ENCODE results near the gene PRTN3.

Gene PRTN3, protein sequence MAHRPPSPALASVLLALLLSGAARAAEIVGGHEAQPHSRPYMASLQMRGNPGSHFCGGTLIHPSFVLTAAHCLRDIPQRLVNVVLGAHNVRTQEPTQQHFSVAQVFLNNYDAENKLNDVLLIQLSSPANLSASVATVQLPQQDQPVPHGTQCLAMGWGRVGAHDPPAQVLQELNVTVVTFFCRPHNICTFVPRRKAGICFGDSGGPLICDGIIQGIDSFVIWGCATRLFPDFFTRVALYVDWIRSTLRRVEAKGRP

DNA sequence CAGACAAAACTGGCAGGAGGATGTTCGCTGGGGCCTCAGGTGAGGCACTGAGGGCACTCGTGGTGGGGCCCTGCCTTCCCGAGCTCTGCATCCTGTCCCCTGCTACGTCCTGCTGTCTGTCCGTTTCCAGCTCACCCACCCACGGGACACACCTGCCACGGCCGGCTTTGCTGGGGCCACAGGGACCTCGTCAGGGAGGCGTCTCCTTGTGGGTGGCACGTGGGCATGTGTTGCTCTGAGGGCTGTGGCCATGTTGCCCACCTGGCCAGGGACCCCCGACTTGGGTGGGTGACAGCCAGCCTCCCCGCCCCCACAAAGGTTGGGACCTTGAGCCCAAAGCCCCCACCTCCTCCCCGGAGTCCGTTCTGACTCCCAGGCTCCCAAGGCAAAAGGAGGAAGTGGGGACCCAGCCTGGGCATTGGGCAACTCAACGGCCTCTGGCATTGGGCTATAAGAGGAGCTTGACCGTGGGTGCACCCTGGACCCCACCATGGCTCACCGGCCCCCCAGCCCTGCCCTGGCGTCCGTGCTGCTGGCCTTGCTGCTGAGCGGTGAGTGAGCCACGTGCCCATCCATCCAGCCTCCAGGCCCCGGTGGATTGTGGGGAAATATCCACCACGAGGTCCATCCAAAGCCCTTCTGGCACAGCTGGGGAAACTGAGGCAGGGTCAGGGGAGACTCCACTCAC lies at the start of gene PRTN3:
PRTN3 (plus strand) TSS at position 481 of the 688 bp plus-strand sequence; CDS start at position 491, 10 bp downstream.
- DNase-seq = no peak

DNA sequence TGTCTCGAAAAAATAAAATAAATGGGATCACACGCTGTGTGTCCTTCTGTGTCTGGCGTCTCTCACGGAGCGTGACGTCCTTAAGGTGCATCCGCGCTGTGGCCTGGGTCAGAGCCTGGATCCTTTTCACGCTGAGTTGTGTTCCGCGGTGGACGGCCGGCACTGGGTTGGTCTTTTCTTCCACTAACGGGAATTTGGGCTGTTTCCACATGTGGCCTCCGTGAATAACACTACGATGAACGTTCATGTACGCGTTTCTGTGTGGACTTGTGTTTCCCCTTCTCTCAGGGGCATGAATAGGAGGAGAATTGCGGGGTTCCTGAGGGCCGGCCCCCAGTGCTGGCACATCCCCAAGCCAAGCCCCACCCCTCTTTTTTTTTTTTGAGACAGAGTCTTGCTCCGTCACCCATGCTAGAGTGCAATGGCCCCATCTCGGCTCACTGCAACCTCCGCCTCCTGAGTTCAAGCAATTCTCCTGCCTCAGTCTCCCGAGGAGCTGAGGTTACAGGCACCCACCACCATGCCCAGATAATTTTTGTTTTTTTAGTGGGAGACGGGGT lies 49.7 kb upstream of the PRTN3 start:
- DNase-seq = no peak

DNA sequence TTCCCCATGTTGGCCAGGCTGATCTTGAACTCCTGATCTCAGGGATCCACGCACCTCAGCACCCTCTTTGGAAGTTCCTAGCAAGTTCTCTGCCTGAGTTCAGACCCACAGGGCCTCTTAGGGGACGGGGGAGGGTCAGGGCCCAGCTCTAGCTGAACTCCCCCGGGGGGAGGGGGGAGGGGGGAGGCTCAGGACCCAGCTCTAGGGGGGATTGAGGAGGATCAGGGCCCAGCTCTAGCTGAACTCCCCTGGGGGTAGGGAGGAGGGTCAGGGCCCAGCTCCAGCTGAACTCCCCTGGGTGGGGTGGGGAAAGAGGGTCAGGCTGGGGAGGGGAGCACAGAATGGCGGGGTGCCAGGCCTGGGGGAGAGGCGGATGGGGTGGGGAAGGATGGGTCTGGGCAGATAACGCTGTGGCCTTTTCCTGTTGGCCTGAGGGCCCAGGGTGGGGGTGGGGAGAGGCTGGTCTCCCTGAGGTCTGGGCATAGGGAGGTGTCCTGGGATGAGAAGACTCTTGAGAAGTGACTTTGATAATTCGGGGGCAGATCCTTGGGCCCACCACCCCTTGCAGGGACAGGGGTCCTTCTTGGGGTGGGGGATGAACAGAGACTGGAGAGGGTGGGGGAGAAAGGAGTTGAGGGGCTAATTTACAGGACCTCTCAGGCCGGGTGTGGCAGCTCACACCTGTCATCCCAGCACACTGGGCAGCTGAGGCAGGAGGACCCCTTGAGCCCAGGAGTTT lies 49.1 kb upstream of the PRTN3 start:
- DNase-seq = no peak

DNA sequence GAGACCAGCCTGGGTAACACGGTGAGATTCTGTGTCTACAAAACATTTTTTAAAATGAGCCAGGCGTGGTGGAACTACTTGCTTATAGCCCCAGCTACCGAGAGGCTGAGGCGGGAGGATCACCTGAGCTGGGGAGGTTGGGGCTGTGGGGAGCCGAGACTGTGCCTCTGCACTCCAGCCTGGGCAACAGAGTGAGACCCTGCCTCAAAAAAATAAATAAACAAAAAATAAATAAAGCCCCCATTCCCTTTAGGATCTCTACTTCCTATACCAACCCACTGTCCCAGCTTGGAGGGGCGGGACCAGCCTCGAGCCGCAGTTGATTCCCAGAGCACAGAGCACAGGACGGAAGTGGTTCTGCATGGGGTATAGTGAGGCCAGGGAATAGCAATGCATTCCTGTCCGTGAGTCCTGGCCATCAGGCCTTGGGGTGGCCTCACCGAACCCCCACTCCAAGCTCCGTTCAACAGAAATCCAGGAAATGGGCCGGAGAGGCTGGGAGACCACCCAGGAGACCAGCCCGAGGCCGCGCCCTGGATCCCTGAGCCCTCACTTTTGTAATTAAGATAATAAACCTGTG lies 48.4 kb upstream of the PRTN3 start:
- DNase-seq = no peak

DNA sequence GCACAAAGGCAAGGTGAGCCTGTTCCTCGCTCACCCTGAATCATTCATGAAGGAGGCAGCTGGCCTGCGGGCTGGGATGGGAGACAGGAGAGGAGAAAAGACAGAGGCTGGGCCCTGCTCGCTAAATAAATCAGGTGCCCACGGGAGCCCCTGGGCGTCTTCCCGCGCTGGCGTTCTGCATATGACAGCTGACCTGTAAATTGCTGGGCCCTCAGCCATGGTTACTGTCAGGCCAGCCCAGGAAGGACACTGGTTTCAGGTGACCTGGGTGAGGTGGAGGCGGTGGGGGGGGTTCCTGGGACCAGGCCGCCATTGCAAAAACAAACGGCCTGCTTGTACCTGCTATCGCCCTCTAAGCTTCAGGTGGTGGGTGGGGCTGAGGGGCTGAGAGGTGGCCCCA lies 47.0 kb upstream of the PRTN3 start:
- DNase-seq = no peak

DNA sequence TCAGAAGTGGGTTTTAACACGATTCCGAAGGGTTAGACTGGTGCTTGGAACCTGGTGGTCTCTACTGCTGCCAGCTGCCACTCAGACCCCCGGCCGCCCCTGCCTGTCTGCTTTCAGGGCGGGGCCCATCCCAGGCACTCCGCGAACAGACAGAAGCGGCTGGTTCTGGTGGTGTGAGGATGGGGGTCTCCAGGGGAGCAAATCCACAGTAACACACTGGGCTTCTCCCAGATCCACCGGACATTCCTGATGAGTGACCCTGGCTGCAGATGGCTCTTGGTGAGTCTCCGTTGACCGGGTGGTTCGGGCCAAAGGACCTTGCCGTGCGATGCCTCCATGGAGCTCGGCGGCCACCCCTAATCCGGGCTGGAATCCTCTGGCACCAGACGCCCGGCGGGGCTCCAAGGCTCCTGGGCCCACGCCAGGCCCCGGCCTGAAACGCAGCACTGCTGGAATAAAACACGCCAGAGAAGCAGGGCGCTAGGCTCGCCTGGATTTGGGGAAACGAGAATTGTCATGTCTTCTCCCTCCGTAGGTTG lies 45.7 kb upstream of the PRTN3 start:
- no peak for DNase-seq

DNA sequence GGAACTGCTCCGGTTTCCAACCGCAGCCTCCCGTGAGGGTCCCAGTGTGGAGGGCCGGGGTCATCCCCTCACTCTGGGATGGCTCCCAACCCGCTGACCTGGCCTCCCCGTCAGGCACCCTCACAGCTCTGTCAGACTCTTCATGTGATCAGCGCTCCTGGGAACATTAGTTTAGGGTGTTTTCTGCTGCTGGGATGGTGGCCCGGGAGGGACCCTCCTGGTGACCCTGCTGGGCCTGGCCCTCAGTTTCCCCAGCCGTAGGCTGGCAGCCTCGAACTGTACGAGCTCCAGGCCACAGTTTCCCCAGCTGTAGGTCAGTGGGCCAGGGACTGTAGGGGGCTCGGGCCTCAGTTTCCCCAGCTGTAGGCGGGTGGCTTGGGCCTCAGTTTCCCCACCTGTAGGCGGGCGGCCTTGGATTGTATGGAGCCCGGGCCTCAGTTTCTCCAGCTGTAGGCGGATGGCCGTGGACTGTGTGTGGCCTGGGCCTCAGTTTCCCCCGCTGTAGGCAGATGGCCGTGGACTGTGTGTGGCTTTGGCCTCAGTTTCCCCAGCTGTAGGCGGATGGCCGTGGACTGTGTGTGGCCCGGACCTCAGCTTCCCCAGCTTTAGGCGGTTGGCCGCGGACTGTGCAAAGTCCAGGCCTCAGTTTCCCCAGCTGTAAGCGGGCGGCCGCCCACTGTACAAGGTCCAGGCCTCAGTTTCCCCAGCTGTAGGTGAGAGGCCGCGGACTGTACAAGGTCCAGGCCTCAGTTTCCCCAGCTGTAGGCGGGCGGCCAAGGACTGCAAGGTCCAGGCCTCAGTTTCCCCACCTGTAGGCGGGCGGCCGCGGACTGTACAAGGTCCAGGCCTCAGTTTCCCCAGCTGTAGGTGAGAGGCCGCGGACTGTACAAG lies 44.9 kb upstream of the PRTN3 start:
- DNase-seq = no peak

DNA sequence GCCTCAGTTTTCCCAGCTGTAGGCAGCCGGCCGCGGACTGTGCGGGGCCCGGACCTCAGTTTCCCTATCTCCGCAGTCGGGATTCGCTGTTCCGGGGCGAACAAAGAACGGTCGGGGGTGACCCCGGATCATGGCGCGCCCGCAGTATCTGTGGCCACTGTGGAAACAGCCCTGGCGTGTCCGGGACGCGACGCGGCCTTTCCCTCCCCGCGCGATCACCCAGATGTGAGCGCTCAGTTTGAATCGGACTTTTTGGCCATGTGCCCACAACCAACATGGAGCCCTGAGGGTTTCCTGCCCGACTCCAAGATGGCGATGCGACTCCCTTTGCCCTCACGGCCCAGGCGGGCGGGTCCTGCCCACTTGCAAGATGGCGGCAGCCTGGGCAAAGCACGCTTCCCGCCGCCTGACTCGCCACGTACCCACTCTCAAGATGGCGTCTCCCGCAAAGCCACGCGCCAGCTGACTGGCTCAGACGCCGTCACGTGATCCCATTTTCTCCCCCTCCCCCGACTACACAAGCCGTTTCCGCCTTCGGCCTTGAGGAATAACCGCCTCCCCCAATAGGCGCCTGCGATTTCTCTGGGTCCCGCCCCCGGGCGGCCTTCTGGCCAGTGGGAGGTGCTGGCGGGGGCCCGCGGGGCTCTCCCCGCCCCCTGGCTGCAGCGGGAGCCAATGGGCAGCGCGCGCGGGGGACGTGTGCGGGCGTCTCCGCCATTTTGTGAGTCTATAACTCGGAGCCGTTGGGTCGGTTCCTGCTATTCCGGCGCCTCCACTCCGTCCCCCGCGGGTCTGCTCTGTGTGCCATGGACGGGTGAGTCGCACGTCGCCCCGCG lies 43.9 kb upstream of the PRTN3 start, which contains the start of gene PTBP1:
PTBP1 (plus strand) TSS at position 761 of the 836 bp plus-strand sequence; CDS start at position 807, 46 bp downstream.
- DNase-seq = peak; percentile 99

DNA sequence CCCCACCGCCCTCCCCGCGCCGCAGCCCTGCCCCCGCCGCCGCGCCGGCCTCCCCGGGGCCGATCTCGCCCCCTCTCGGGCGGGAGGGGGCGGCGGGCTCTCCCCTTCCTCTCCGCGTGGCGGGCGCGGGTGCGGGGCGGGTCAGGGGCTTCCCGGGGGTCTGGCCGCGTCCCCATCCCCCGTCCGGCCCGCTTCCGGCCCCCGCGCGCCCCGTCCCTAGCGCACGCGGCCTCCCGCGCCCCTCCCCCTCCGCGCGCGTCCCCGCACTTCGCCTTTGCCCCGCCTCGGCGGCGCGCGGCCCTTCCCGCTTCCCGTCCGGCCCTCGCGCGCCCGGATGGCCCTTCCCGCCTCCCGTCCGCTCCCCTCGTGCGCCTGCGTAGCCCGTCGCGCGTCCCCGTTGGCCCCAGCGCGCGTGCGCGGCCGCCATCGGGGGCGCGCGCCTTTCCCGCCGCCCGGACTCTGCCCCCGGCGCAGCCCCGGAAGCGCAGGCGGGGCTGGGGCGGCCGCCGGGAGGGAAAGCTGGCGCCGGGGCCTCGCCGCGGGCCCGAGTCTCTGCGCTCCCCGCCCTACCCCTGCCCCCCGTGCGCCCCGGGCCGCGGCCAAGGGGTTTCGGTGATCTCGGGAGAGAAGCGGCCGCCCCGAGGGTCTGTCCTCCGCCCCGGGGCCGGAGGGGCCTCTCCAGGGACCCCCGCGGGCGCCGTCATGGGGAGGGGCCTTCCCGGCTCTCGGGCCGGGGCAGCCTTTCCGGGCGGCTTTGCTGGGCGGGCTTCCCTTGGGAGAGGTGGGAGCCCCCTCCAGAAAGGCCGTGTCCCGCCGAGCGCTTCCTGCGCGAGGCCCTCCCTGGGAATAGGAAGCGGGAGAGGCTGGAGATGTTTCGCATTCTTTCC lies 43.0 kb upstream of the PRTN3 start:
- DNase-seq = peak; percentile 83

DNA sequence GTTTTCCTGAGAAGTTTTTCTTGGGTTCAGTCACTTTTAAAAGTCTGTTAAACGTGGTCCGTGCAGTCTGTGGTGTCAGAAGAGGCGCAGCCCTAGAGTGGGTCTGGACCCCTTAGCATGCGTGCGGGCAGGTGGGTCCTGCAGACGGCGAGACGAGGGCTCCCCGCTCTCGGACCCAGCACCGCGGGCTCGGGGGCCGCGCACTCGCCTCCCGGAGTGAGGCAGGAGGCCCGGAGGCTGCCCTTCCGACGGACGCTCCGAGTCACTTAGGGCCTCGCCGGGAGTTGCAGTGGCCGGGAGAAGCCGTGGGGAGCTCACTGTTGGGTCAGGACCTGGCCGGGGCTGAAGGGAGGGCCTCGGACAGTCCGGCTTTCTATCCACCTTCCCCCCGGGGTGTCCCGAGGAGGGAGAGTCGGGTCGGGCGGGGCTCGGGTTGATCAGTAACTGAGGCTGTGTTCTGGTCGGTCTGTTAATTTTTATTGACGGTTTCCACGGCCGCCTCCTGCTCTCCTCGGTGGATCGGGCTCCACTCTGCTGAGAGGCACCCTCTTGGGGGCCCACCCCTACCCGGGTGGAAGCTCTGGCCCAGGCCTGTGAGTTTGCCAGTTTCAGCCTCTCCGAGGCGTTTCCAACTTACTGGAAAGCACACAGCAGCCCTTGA lies 42.3 kb upstream of the PRTN3 start:
- no peak for DNase-seq

DNA sequence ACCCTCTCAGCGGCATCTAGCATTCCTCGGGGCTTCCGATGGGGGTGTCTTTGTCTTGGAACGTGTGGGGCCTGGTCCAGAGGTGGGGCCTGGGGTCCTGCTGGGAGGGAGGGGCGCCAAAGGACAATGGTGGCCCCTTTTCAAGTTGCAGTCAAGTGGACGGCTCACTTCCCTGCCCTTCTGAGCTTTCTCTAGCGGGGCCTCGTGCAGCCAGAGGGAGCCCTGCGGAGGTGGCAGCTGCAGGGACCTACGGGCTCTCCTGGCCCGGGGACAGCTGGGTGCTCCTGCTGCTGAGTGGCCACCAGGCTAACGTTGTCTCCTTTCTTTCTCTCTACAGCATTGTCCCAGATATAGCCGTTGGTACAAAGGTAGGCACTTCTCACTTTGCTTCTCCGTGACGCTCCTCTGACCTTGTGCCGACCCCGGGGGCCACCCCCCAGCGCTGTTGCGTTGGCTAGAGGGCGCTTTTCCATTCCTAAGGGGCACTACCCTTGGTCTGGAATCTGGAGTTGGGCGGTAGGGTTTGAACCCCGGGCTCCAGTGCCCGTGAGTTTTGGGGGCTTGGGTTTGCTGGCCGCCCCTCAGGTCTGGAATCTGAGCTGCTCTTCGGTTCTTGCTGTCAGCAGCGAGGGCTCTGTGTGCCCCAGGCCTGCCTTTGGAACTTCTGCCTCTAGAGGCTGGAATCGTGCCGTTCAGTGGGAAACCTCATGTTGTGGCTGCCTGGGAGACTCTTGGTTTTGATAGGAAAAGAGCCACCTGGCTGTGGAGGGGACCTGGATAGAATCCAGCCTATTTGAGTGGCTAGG lies 41.5 kb upstream of the PRTN3 start:
- DNase-seq = peak; percentile 20

DNA sequence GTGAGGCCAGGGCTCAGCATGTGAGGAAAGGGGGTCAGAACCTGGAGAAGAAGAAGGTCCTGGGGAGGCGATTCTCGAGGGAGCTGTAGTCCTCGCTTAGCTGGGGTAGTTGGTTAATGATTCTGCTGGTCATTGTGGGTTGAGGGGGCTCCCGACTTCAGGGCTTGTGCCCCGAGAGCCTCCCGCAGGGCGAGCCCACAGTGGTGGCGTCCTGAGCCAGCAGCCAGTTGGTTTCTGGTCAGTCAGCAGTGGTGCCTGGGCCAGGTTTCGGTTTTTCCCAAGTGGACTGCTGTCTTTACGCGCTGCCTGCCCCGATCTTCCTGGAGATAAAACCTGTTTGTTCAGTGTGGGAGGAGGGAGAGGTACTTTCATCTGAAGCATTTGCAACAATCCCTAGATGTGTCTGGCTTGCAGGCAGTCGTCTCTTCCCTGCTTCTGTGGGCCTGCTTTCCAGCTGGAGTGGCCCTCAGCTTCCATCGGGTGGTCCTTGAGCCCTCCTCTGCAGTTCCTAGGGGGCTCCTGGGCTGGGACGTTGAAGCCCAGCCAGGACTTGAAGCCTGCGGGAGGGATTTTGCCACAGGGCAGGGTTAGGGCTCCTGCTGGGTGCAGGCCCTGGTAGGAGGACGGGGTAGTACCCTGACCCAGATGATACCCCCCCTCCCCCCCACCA lies 40.3 kb upstream of the PRTN3 start:
- DNase-seq = no peak

DNA sequence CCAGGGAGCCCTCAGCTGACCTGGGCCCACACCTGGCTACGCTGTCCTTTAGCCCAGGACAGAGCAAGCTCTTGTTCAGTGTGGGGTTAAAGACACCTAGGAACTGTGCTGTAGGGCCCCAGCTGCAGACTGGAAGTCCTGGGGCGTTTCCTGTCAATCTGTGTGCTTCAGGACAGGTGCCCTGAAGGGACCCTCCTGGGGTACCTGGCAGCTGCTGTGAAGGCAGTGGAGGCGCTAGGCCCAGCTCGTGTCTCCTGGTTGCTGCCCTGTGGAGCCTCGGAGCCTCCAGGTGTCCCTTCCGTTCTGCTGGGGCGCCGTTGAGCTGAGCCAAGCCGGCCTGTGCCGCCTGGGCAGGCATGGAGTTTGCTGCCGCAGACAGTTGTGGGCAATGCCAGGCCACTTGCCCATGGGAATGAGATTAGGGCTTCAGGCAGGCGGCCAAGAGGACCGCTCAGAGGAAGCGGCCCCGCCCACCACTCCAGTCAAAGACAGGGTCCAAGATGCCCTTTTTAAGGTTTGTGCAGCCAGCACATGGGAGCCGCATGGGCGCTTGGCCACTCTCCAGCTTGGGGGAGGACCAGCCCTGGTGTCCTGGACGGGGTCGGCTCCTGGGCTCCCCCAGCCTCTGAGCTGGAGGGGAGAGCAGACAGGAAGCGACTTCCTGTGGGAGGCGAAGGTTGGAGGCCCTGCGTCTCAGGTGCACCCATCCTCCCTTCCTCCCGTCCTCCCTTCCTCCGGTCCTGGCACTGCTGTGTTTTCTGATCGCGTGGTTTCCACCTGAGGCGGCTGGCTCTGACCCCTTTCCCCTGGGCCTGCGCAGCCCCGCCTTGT lies 39.6 kb upstream of the PRTN3 start:
- DNase-seq = no peak

DNA sequence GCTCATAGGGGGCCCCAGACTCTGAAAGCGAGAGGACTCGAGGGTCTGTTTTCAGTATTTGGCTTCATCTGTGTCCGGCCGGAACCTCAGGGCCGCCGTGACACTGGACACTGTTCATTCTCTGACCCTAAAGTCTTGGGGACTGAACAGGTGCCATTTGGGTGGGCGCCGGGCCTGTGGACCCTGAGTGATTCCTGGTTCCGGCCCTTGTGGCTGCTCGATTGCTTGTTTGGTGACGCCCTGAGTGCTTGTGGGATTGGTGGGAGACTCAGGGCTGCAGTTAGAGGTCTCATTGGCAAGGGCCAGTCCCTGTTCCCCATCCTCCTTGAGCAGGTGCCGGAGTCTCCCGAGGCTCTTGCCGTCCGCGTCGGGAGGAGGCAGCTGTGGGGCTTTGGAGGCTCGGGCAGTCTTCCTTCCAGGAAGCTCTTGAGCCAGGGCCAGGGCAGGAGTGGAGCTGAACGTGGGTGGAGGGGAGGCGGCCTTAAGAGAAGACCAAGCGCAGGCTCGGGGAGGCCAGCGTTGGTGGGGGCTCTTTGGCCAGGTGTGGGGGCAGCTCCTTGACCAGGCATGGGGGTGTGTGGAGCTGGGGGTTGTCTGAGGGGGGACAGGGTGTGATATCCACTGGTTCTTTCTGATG lies 38.8 kb upstream of the PRTN3 start:
- no peak for DNase-seq

DNA sequence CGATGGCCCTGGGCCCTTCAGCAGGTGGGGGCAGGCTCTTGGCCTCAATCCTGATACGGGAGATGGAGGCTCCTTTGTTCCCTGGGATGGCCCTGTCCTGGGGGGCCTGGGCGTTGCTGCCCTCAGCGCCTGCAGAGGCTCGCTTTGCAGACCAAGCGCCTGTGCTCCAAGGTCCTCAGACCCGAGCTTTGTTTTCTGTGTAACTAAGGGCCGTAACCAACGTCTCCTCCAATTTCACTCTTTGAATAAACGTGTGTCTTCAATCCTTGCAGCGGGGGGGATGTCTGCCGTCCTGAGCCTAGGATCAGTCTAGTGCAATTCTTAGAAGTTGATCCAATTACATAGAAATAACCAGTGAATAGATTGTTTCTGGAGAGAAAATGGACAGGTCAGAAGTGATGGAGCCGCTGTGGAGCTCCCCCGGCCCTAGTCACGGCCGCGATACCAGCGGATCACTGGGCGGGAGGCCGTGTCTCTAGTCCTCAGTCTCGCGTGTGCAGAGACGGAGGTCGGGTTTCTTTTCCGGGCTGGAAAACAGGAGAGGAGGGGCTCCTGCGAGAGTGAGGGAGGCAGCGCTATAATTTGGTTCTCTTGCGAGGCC lies 38.2 kb upstream of the PRTN3 start:
- no peak for DNase-seq

DNA sequence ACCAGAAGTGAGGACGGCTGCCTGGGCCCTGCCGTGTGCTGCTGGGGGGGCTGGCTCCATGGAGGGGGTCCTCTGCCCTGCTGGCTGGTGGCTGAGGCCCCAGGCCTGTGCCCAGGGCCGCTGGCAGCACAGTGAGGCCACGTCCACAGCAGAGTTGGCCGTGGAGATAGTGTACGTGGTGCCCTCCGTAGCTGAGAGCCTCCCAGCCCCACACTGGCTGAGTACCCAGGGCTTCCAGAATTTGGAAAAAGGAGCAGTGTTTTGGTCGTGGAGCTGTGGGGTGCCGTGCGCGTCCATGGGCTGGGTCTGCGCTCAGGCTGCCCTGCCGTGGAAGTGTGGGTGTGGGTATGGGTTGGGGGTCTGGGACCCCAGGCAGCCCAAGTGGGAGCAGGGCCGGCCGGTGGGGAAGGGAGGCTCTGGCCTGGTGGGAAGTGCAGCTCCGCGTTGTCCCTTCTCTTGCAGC lies 37.7 kb upstream of the PRTN3 start:
- DNase-seq = no peak
